GM12878 (cell line): ENCODE measurements around the gene DHRS7B. TPM values are rescaled to one million over a fixed set of nuclear protein-coding genes. Genes with fewer than 3 reads are reported as not detected.

Source experiments
- ATAC-seq: fragments of 200-7000 bp; cut with Tn5 transposase; 3 replicates; pipeline ENCODE4 v1.9.1; 2020; ENCODE audit warnings: mild to moderate bottlenecking, moderate library complexity
- BruUV-seq: library from RNA; stranded (reverse); fragments of 400-500 nt; replicated peaks from 2 replicates; lab custom pipeline; 2021; lab: Mats Ljungman, UMichigan
- CTCF ChIA-PET: fragments of 300-600 bp; sonication (Branson Sonifier 250); formaldehyde crosslinking; extraction: SDS; loops from one replicate; lab custom pipeline; 2021; ENCODE audit warnings: inconsistent platforms; lab: Yijun Ruan, JAX
- POLR2A ChIA-PET: fragments of 350-600 bp; formaldehyde crosslinking; extraction: SDS; loops from one replicate; lab custom pipeline; 2021; ENCODE audit warnings: inconsistent platforms; lab: Charles Lee
- RAD21 ChIA-PET: fragments of 300-600 bp; sonication (Branson Sonifier 250); formaldehyde crosslinking; loops from one replicate; lab custom pipeline; 2023; ENCODE audit warnings: antibody characterized with exemption; ENCODE audit not compliant: unreplicated experiment; lab: Charles Lee
- SMC1A ChIA-PET: fragments of 300-600 bp; sonication (Branson Sonifier 250); formaldehyde crosslinking; loops from one replicate; lab custom pipeline; 2023; ENCODE audit not compliant: unreplicated experiment, uncharacterized antibody; lab: Charles Lee
- DNase-seq: peaks from one replicate; pipeline ENCODE4 v3.0.0-alpha.2; 2011; ENCODE audit warnings: low read depth, low spot score
- FAIRE-seq: peaks from 3 replicates; lab custom pipeline; 2011; peaks lifted over from hg19 to GRCh38; lab: Jason Lieb, UNC
- H2AFZ ChIP-seq: 2 replicates; pipeline ENCODE4 v1.6.0; 2011; ENCODE audit warnings: low read depth, low read length, control low read depth; ENCODE audit not compliant: control insufficient read depth
- H3K27ac ChIP-seq: 2 replicates; pipeline ENCODE4 v1.5.1; 2011; ENCODE audit warnings: control low read depth; ENCODE audit not compliant: control insufficient read depth, insufficient read depth
- H3K27me3 ChIP-seq, 2 experiments: replicated peaks in 1 of 2; 2 replicates each; pipeline versions ENCODE4 v1.6.0 to v1.6.1; 2011; ENCODE audit warnings: low read length in 1 of 2; ENCODE audit not compliant: control insufficient read depth in 2 of 2, insufficient read depth in 2 of 2
- H3K36me3 ChIP-seq, 2 experiments: 2 replicates each; pipeline ENCODE4 v1.5.1; 2011; ENCODE audit warnings: low read length in 1 of 2; ENCODE audit not compliant: control insufficient read depth in 2 of 2, insufficient read depth in 2 of 2
- H3K4me1 ChIP-seq: 2 replicates; pipeline ENCODE4 v1.6.1; 2011; ENCODE audit warnings: mild to moderate bottlenecking, low read length, moderate library complexity, mixed read lengths; ENCODE audit not compliant: control insufficient read depth, insufficient read depth
- H3K4me2 ChIP-seq: 2 replicates; pipeline ENCODE4 v1.6.0; 2011; ENCODE audit warnings: control low read depth; ENCODE audit not compliant: control insufficient read depth, insufficient read depth
- H3K4me3 ChIP-seq: fragments of 200-600 bp; sonication (generic); 2 replicates; pipeline ENCODE4 v1.5.1; 2016
- H3K79me2 ChIP-seq: 2 replicates; pipeline ENCODE4 v1.6.0; 2011; ENCODE audit warnings: low read length; ENCODE audit not compliant: control insufficient read depth, insufficient read depth
- H3K9ac ChIP-seq: 2 replicates; pipeline ENCODE4 v1.8.0; 2011; ENCODE audit warnings: low read length, control low read depth, mixed read lengths; ENCODE audit not compliant: control insufficient read depth, insufficient read depth
- H3K9me3 ChIP-seq: replicated peaks from 3 replicates; pipeline ENCODE4 v1.5.1; 2011; ENCODE audit warnings: mild to moderate bottlenecking, low read length; ENCODE audit not compliant: control insufficient read depth, insufficient read depth
- H4K20me1 ChIP-seq: 2 replicates; pipeline ENCODE4 v1.6.0; 2011; ENCODE audit not compliant: control insufficient read depth, insufficient read depth
- ATF2 ChIP-seq: IDR thresholded peaks from 2 replicates; pipeline ENCODE4 v1.6.1; 2012; ENCODE audit warnings: low read length, inconsistent platforms
- BACH1 ChIP-seq: fragments of 450-650 bp; IDR thresholded peaks from 2 replicates; pipeline ENCODE4 v1.6.1; 2017; ENCODE audit warnings: mild to moderate bottlenecking, borderline replicate concordance
- CBX5 ChIP-seq: sonication (generic); IDR thresholded peaks from 2 replicates; pipeline ENCODE4 v1.6.1; 2016; ENCODE audit warnings: low read depth, moderate library complexity, mild to moderate bottlenecking, inconsistent platforms
- FOXM1 ChIP-seq: IDR thresholded peaks from 2 replicates; pipeline ENCODE4 v1.6.1; 2012; ENCODE audit warnings: low read depth, mild to moderate bottlenecking, inconsistent platforms, low read length, moderate library complexity
- LARP7 ChIP-seq: fragments of 450-650 bp; IDR thresholded peaks from 2 replicates; pipeline ENCODE4 v1.6.1; 2017; ENCODE audit warnings: mild to moderate bottlenecking
- MEF2B ChIP-seq: fragments of 450-650 bp; IDR thresholded peaks from 2 replicates; pipeline ENCODE4 v1.6.1; 2018; ENCODE audit warnings: mild to moderate bottlenecking, moderate library complexity; ENCODE audit not compliant: partially characterized antibody, poor library complexity, severe bottlenecking
- NR2C1 ChIP-seq: fragments of 450-650 bp; IDR thresholded peaks from 2 replicates; pipeline ENCODE4 v1.6.1; 2017; ENCODE audit warnings: antibody characterized with exemption, mild to moderate bottlenecking, moderate library complexity
- POLR2AphosphoS5 ChIP-seq: IDR thresholded peaks from 2 replicates; pipeline ENCODE4 v1.6.1; 2011; ENCODE audit warnings: mild to moderate bottlenecking, low read length, inconsistent platforms
- RB1 ChIP-seq: fragments of 450-650 bp; formaldehyde crosslinking; IDR thresholded peaks from 2 replicates; pipeline ENCODE4 v1.6.1; 2017; ENCODE audit warnings: mild to moderate bottlenecking, borderline replicate concordance
- WGBS: methylation state at CpG from one replicate; pipeline ENCODE4 v1.1.6; 2016; ENCODE audit warnings: low lambda C conversion rate; ENCODE audit not compliant: insufficient replicate concordance, insufficient coverage; ENCODE audit errors: missing lambda C conversion rate; 5-methylcytosine and 5-hydroxymethylcytosine counted together
- in situ Hi-C: fragments of 300-500 bp; cut with MboI; formaldehyde crosslinking; loops from 9 replicates; pipeline ENCODE4 v1.14.3; 2018; ENCODE audit warnings: mixed read lengths
- intact Hi-C: fragments of 100-400 bp; cut with micrococcal nuclease; formaldehyde crosslinking; loops from one replicate; pipeline ENCODE4 v1.14.2; 2022; ENCODE audit not compliant: unreplicated experiment
- polyA plus RNA-seq, 11 experiments: library from polyadenylated mRNA; depleted of rRNA in 4 of 11; unstranded in 6 of 11; stranded (reverse) in 5 of 11; fragments of >200 nt; fragmentation: Nextera tagmentation in 4 of 11; fragmentation: Illumina TruSeq in 1 of 11; extraction: Ambion mirVana in 4 of 11; extraction: Trizol in 1 of 11; gene quantifications; 1 replicate in 1 of 11; 2 replicates in 10 of 11; pipeline versions ENCODE4 v1.2.1 to v1.2.3, GENCODE V29; 2011 to 2016; ENCODE audit warnings: inconsistent platforms in 2 of 11, missing spikeins in 2 of 11, low read depth in 1 of 11
- total RNA-seq, 4 experiments: library from RNA; depleted of rRNA in 3 of 4; stranded (reverse); fragments of >200 nt in 3 of 4; fragmentation: Illumina TruSeq in 1 of 4; extraction: Trizol in 1 of 4; gene quantifications; 2 replicates each; pipeline versions ENCODE4 v1.2.1 to v1.2.3, GENCODE V29; 2013 to 2021
- TF ChIP-seq, protein P1 (sequence below): fragments of 150-350 bp; IDR thresholded peaks from 2 replicates; pipeline ENCODE4 v1.6.1; 2014; ENCODE audit warnings: mild to moderate bottlenecking, low read depth, low read length

DHRS7B gene
- total and polyA plus RNA-seq, 10 of the 15 experiments (the other 5 are each of a cell fraction or from before 2014, with no cell fraction given), result 11.1 to 35.6 (median 23.0) TPM

GRCh38 chr17:21189361-21189760, 62.6 kb downstream of the DHRS7B start:
- H3K9ac ChIP-seq, result no peak overlapping the region
- H3K4me1 ChIP-seq, result no peaks in the 10 kb centered on the region
- ChIA-PET CTCF (interaction anchor here (1.8 kb wide), 1 partner anchor 60 kb away, joined by 4 read pairs; no protein-coding TSS in a partner anchor), POLR2A (no interaction called here), RAD21 (no interaction called here), SMC1A (interaction anchor here (0.9 kb wide), 1 partner anchor 12 kb away, joined by 3 read pairs; no protein-coding TSS in a partner anchor)
- no peaks in the 10 kb centered on the region for H3K27me3 ChIP-seq
- no peaks in the 10 kb centered on the region for H3K9me3 ChIP-seq
- no peak overlapping the region for H3K4me3 ChIP-seq
- no peaks in the 10 kb centered on the region for H4K20me1 ChIP-seq
- BruUV-seq, result no TSS peak
- no peaks in the 10 kb centered on the region for H3K79me2 ChIP-seq
- intact Hi-C loops, result no loop called here
- no peak overlapping the region for H3K4me2 ChIP-seq
- in situ Hi-C loops, result no loop called here
- FAIRE-seq, result no peak
- no peak for ATAC-seq
- no peak for DNase-seq
- peaks cover 14 to 18% of the 10 kb centered on the region in 2 experiments; a peak in 3 of 4 replicates for H3K36me3 ChIP-seq
- 97% methylated on average over 4 of the region's 4 CpGs for WGBS
- no peak overlapping the region for H3K27ac ChIP-seq
- H2AFZ ChIP-seq, result no peak overlapping the region
- TF ChIP-seq FOXM1, result no peak
- TF ChIP-seq ATF2, result no peak
- no peak for TF ChIP-seq BACH1
- no peak for TF ChIP-seq RB1
- TF ChIP-seq POLR2AphosphoS5, result no peak
- no peak for TF ChIP-seq NR2C1
- TF ChIP-seq CBX5, result no peak
- TF ChIP-seq LARP7, result no peak
- no peak for TF ChIP-seq MEF2B
- TF ChIP-seq, protein P1, sequence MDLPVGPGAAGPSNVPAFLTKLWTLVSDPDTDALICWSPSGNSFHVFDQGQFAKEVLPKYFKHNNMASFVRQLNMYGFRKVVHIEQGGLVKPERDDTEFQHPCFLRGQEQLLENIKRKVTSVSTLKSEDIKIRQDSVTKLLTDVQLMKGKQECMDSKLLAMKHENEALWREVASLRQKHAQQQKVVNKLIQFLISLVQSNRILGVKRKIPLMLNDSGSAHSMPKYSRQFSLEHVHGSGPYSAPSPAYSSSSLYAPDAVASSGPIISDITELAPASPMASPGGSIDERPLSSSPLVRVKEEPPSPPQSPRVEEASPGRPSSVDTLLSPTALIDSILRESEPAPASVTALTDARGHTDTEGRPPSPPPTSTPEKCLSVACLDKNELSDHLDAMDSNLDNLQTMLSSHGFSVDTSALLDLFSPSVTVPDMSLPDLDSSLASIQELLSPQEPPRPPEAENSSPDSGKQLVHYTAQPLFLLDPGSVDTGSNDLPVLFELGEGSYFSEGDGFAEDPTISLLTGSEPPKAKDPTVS, result no peak
- TF ChIP-seq, all 136 proteins: peak for 0
